H54 (cell line): ENCODE results near the gene AKAP3.

ENCODE experiments used
- DNase-seq: peaks from one replicate; pipeline ENCODE4 v3.0.0; 2011; ENCODE audit warnings: low spot score, mixed read lengths; ENCODE audit not compliant: insufficient read length
- FAIRE-seq: peaks from 3 replicates; lab custom pipeline; 2011; peaks lifted over from hg19 to GRCh38; lab: Jason Lieb, UNC
- POLR2A ChIP-seq: IDR thresholded peaks from 2 replicates; pipeline ENCODE4 v1.6.1; 2011; ENCODE audit warnings: low read depth, mild to moderate bottlenecking, low read length

Gene AKAP3

GRCh38 chr12:4626543-4626942 is 22.3 kb downstream of the AKAP3 start:
- FAIRE-seq (no peak), DNase-seq (no peak)
- no peak for TF ChIP-seq POLR2A

GRCh38 chr12:4621511-4621910 is 27.3 kb downstream of the AKAP3 start:
- FAIRE-seq (no peak), DNase-seq (no peak)

GRCh38 chr12:4615667-4616066 is 33.2 kb downstream of the AKAP3 start:
- FAIRE-seq (no peak), DNase-seq (no peak)
- TF ChIP-seq POLR2A = no peak

More at GRCh38 chr12:4621511-4621910, 27.3 kb downstream of the AKAP3 start:
- no peak for TF ChIP-seq POLR2A

GRCh38 chr12:4610481-4610880 is 38.4 kb downstream of the AKAP3 start:
- FAIRE-seq (no peak), DNase-seq (no peak)
- no peak for TF ChIP-seq POLR2A

- FAIRE-seq (no peak), DNase-seq (no peak)
- TF ChIP-seq POLR2A = no peak
Observed at GRCh38 chr12:4609071-4609470, 39.8 kb downstream of the AKAP3 start.

- DNase-seq (no peak), FAIRE-seq (no peak)
- TF ChIP-seq POLR2A = no peak
Observed at GRCh38 chr12:4607056-4607455, 41.8 kb downstream of the AKAP3 start.

- FAIRE-seq (peak; percentile 88), DNase-seq (peak; percentile 60)
- peak; percentile 50 for TF ChIP-seq POLR2A
Observed at GRCh38 chr12:4604684-4605193, 44.1 kb downstream of the AKAP3 start.

- DNase-seq (no peak), FAIRE-seq (no peak)
- TF ChIP-seq POLR2A = no peak
Observed at GRCh38 chr12:4603946-4604345, 44.9 kb downstream of the AKAP3 start.

GRCh38 chr12:4603421-4603820 is 45.4 kb downstream of the AKAP3 start:
- FAIRE-seq = no peak
- DNase-seq = no peak
- TF ChIP-seq POLR2A = no peak

GRCh38 chr12:4595881-4596280 is 53.0 kb downstream of the AKAP3 start:
- no peak for TF ChIP-seq POLR2A
- DNase-seq (no peak), FAIRE-seq (no peak)

- no peak for DNase-seq
- TF ChIP-seq POLR2A = no peak
- no peak for FAIRE-seq
Observed at GRCh38 chr12:4591180-4591687, 57.6 kb downstream of the AKAP3 start.

- DNase-seq (no peak), FAIRE-seq (no peak)
- no peak for TF ChIP-seq POLR2A
Observed at GRCh38 chr12:4589941-4590340, 58.9 kb downstream of the AKAP3 start.

- FAIRE-seq = no peak
- DNase-seq = no peak
- no peak for TF ChIP-seq POLR2A
Observed at GRCh38 chr12:4588916-4589315, 59.9 kb downstream of the AKAP3 start.

- no peak for TF ChIP-seq POLR2A
- FAIRE-seq = no peak
- DNase-seq = no peak
Observed at GRCh38 chr12:4587108-4587507, 61.7 kb downstream of the AKAP3 start.

GRCh38 chr12:4586500-4586899 is 62.4 kb downstream of the AKAP3 start:
- no peak for FAIRE-seq
- no peak for TF ChIP-seq POLR2A
- no peak for DNase-seq
